NCI-H748 (cell line): ENCODE data around the gene ESR2.

Experiments used
- DNase-seq: peaks from one replicate; lab custom pipeline; 2025; ENCODE audit not compliant: unreplicated experiment; lab: John Stamatoyannopoulos, UW

Gene ESR2

GRCh38 chr14:64266239-64266638, 27.9 kb downstream of the ESR2 start:
- no peak for DNase-seq

GRCh38 chr14:64265222-64265621, 28.9 kb downstream of the ESR2 start:
- DNase-seq = no peak

- no peak for DNase-seq
Measured at GRCh38 chr14:64260418-64260817, 33.8 kb downstream of the ESR2 start.

GRCh38 chr14:64255756-64256155, 38.4 kb downstream of the ESR2 start:
- no peak for DNase-seq

GRCh38 chr14:64253672-64254071, 40.5 kb downstream of the ESR2 start:
- no peak for DNase-seq

GRCh38 chr14:64249363-64249762, 44.8 kb downstream of the ESR2 start:
- no peak for DNase-seq

- DNase-seq = no peak
Measured at GRCh38 chr14:64248689-64249088, 45.5 kb downstream of the ESR2 start.

- DNase-seq = no peak
Measured at GRCh38 chr14:64247195-64247594, 47.0 kb downstream of the ESR2 start.

GRCh38 chr14:64246688-64247087, 47.5 kb downstream of the ESR2 start:
- no peak for DNase-seq

GRCh38 chr14:64245491-64245890, 48.7 kb downstream of the ESR2 start:
- no peak for DNase-seq

- DNase-seq = no peak
Measured at GRCh38 chr14:64244279-64244678, 49.9 kb downstream of the ESR2 start.

GRCh38 chr14:64238631-64239030, 55.5 kb downstream of the ESR2 start:
- no peak for DNase-seq

- DNase-seq = peak; percentile 8
Measured at GRCh38 chr14:64238049-64238448, 56.1 kb downstream of the ESR2 start.

GRCh38 chr14:64235652-64236640, 58.2 kb downstream of the ESR2 start:
- DNase-seq = no peak

GRCh38 chr14:64234877-64235651, 59.1 kb downstream of the ESR2 start:
- DNase-seq = no peak

- no peak for DNase-seq
Measured at GRCh38 chr14:64233531-64234190, 60.5 kb downstream of the ESR2 start.

- DNase-seq = no peak
Measured at GRCh38 chr14:64232944-64233343, 61.2 kb downstream of the ESR2 start.

GRCh38 chr14:64232095-64232838, 61.9 kb downstream of the ESR2 start:
- no peak for DNase-seq

- DNase-seq = no peak
Measured at GRCh38 chr14:64229489-64229888, 64.7 kb downstream of the ESR2 start.

GRCh38 chr14:64227856-64228255, 66.3 kb downstream of the ESR2 start:
- DNase-seq = no peak
